Measurements from ENCODE around the gene WNK2. TPM values are rescaled to one million over a fixed set of nuclear protein-coding genes. Genes with fewer than 3 reads are reported as not detected.

The WNK2 gene
- total RNA-seq, 4 donors from 2014 or later: 3.8 to 17.7 (median 9.0) TPM

DNA sequence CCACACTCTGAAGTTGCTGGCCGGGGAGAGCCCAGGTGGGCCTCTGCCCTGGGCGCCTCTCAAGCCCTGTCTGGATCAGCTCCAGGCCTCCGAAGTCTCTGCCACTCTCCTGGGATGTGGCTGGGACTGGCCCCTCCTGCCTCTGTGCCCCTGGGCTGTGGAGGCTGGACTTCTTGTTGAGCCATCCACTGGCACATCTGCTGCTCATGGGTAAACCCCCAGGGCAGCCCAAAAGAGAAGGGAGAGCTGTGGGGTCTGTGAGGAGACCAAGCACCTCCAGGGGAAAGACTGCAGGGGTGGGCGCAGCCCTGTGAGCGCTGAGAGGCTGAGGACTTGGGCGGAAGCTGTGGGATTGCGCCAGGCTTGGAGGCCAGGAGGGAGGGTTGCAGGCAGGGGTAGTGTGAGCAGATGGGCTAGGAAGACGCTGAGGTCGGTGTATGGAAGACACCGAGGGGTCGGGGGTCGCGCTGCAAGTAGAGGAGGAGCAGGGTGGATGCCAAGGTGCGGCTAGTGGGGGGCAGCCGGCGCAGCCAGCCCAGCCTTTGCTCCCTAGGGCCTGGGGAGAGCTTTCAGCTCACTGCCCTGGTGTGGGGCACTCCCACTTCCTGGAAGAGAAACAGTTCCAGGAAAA is 118.1 kb downstream of the WNK2 start:
- DNase-seq (ENCODE audit: low spot score in 2 of 2): no peak
- Histone ChIP-seq H3K4me1 (peaks cover 0 to 14% (median 0%) of the 10 kb centered on the region in 4 donors), H3K9me3 (no peaks in the 10 kb centered on the region), H3K27me3 (peaks cover 0 to 6% of the 10 kb centered on the region in 2 donors), H3K36me3 (no peaks in the 10 kb centered on the region), H3K27ac (peak overlapping the region in 2 of 4 donors; percentile 66 to 73), H3K4me3 (no peak overlapping the region)
- TF ChIP-seq POLR2A (IDR thresholded peaks at IDR 0.05) (no peak), EP300 (IDR thresholded peaks at IDR 0.05) (no peak)
- TF ChIP-seq, protein P1, sequence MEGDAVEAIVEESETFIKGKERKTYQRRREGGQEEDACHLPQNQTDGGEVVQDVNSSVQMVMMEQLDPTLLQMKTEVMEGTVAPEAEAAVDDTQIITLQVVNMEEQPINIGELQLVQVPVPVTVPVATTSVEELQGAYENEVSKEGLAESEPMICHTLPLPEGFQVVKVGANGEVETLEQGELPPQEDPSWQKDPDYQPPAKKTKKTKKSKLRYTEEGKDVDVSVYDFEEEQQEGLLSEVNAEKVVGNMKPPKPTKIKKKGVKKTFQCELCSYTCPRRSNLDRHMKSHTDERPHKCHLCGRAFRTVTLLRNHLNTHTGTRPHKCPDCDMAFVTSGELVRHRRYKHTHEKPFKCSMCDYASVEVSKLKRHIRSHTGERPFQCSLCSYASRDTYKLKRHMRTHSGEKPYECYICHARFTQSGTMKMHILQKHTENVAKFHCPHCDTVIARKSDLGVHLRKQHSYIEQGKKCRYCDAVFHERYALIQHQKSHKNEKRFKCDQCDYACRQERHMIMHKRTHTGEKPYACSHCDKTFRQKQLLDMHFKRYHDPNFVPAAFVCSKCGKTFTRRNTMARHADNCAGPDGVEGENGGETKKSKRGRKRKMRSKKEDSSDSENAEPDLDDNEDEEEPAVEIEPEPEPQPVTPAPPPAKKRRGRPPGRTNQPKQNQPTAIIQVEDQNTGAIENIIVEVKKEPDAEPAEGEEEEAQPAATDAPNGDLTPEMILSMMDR (IDR thresholded peaks at IDR 0.05): no peak
- 77 to 87% methylated on average over 16 of the region's 16 CpGs for WGBS, 2 donors

DNA sequence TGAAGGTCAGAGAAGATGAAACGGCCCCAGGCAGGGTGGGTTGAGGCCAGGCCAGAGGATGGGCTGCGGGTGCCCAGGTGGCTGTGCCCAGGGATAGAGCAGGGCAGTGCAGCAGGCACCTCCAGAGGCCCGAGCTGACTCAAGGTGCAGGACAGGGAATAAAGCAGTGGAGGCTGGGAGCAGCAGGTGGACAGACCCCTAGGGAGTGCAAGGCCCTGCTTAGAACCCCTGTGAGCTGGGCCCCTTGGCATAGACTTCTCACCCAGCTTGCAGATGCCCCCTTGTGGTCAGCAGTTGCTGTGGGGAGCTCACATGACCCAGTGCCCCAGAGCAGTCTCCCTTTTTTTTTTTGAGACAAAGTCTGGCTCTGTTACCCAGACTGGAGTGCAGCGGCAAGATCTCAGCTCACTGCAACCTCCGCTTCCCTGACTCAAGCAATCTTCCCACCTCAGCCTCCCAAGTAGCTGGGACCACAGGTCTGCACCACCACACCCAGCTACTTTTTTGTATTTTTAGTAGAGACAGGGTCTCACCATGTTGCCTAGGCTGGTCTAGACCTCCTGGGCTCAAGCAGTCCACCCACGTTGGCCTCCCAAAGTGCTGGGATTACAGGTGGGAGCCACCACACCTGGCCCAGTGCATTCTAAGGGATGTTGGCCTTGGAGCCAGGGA is 118.8 kb downstream of the WNK2 start:
- H3K4me3 ChIP-seq: no peak overlapping the region
- TF ChIP-seq, protein P1 (IDR thresholded peaks at IDR 0.05): peak in 4 of 5 experiments; percentile 43 to 55 (median 44)
- no peak for TF ChIP-seq EP300 (IDR thresholded peaks at IDR 0.05)
- no peak for TF ChIP-seq POLR2A (IDR thresholded peaks at IDR 0.05)
- H3K27me3 ChIP-seq: peaks cover 0 to 1% of the 10 kb centered on the region in 2 donors
- no peaks in the 10 kb centered on the region for H3K36me3 ChIP-seq
- peak overlapping the region in 2 of 4 donors; percentile 56 to 73 for H3K27ac ChIP-seq
- H3K4me1 ChIP-seq: peaks cover 0 to 14% (median 0%) of the 10 kb centered on the region in 4 donors
- DNase-seq (ENCODE audit: low spot score in 2 of 2): peak in 1 of 2 donors; percentile 47
- no peaks in the 10 kb centered on the region for H3K9me3 ChIP-seq
- 81 to 82% methylated on average over 6 of the region's 6 CpGs for WGBS, 2 donors

DNA sequence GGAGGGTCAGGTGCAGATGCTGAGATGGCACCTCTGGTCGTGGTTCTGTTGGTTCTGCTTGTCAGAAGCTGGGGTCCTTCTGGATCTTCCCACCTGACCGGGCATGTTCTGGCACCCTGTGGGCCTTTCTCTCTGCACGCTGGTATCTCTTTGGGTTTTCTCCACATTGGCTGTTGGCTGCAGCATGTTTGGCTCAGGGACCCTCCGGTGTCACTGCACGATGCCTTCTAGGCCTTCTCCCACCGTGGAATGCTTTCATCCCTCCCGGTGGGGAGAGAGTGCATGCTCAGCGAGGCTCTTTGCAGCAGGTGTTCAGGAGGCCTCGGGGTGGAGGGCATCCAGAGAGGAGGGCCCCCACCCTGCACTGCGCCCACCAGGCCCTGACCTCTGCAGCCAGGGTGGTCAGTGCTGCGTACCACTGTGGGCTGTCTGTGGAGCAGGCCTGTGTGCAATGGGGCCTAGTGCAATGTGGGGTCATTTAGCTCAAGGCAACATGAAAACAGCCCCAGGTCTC is 119.4 kb downstream of the WNK2 start:
- Histone ChIP-seq H3K9me3 (no peaks in the 10 kb centered on the region), H3K4me1 (peaks cover 0 to 14% (median 0%) of the 10 kb centered on the region in 4 donors), H3K27me3 (no peaks in the 10 kb centered on the region), H3K27ac (no peak overlapping the region), H3K36me3 (no peaks in the 10 kb centered on the region), H3K4me3 (no peak overlapping the region)
- no peak for DNase-seq (ENCODE audit: low spot score in 2 of 2)
- WGBS, 2 donors: 95 to 96% methylated on average over 2 to 11 of the region's 11 CpGs
- no peak for TF ChIP-seq EP300 (IDR thresholded peaks at IDR 0.05)
- TF ChIP-seq, protein P1 (IDR thresholded peaks at IDR 0.05): no peak
- TF ChIP-seq POLR2A (IDR thresholded peaks at IDR 0.05): no peak

DNA sequence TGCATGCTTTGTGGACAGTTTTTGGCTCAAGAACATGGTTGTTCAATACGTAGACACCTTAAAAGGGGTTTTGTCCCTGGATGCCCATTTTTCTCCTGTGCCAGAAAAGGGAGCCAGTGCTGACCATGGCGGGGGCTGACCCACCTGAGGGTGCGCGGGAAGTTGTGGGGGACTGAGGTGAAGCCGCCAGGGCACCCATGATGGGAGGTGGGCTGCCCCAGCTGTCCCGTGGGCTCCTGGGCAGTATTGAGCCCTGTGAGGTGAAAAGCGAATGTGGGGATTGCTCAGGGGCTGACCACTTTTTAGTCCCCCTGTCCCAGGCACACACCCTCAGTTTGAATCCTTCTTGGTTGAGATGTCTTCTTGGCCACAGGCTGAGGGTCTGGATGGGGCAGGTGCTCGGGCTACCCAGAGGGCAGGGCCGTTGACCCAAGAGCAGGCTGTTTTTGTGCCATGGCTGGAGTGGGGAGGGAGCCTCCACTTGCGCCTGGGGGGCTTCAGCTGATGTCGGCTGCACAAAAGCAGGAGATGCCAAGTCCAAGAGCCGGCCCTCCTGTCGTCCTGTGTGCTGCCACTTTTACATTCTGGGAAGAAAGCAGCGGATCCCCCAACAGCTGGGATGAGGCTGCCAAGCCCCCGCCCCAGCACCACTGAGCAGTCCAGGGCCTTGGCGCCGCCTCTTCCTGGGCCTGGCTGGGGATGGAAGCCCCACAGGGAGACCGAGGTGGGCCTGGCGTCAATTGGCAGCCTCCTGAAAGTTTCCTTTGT is 120.1 kb downstream of the WNK2 start:
- no peaks in the 10 kb centered on the region for H3K36me3 ChIP-seq
- WGBS, 2 donors: 93 to 95% methylated on average over 4 to 19 of the region's 19 CpGs
- H3K4me1 ChIP-seq: peaks cover 0 to 14% (median 0%) of the 10 kb centered on the region in 4 donors
- no peaks in the 10 kb centered on the region for H3K9me3 ChIP-seq
- DNase-seq (ENCODE audit: low spot score in 2 of 2): no peak
- TF ChIP-seq EP300 (IDR thresholded peaks at IDR 0.05) (no peak), POLR2A (IDR thresholded peaks at IDR 0.05) (no peak)
- TF ChIP-seq, protein P1 (IDR thresholded peaks at IDR 0.05): no peak
- no peak overlapping the region for H3K27ac ChIP-seq
- H3K27me3 ChIP-seq: no peaks in the 10 kb centered on the region
- H3K4me3 ChIP-seq: no peak overlapping the region
